NCI-H2107 treated with DMSO at 0.1 percent for 48 hours (cell line): ENCODE data around the gene OCIAD1.
"Not testable (repeated sequence)": the region's sequence is repeated elsewhere in the genome, so short reads cannot be mapped to it uniquely, and the experiment has no call there.

Experiments used
- DNase-seq: peaks from one replicate; lab custom pipeline; 2025; ENCODE audit not compliant: unreplicated experiment; lab: John Stamatoyannopoulos, UW

Gene OCIAD1

GRCh38 chr4:48816971-48817370 lies 13.9 kb upstream of the OCIAD1 start:
- DNase-seq, result no peak

GRCh38 chr4:48821431-48821830 lies 9.5 kb upstream of the OCIAD1 start:
- DNase-seq, result not testable (repeated sequence)

GRCh38 chr4:48827622-48828021 lies 3.3 kb upstream of the OCIAD1 start:
- DNase-seq, result no peak

GRCh38 chr4:48831532-48832030 lies 693 bp downstream of the OCIAD1 start:
- no peak for DNase-seq

- DNase-seq, result no peak
Measured at GRCh38 chr4:48832571-48832970, 1.7 kb downstream of the OCIAD1 start.

GRCh38 chr4:48836658-48837057 lies 5.8 kb downstream of the OCIAD1 start:
- no peak for DNase-seq

GRCh38 chr4:48841045-48841827 lies 10.3 kb downstream of the OCIAD1 start:
- no peak for DNase-seq

- DNase-seq, result no peak
Measured at GRCh38 chr4:48844843-48845242, 14.0 kb downstream of the OCIAD1 start.

- not testable (repeated sequence) for DNase-seq
Measured at GRCh38 chr4:48848799-48849198, 17.9 kb downstream of the OCIAD1 start.

GRCh38 chr4:48851651-48852050 lies 20.8 kb downstream of the OCIAD1 start:
- DNase-seq, result no peak

GRCh38 chr4:48853604-48854394 lies 22.9 kb downstream of the OCIAD1 start:
- DNase-seq, result no peak

- DNase-seq, result no peak
Measured at GRCh38 chr4:48854395-48854683, 23.5 kb downstream of the OCIAD1 start.

- DNase-seq, result no peak
Measured at GRCh38 chr4:48854982-48855381, 24.1 kb downstream of the OCIAD1 start.

GRCh38 chr4:48858130-48858529 lies 27.2 kb downstream of the OCIAD1 start:
- DNase-seq, result no peak

- no peak for DNase-seq
Measured at GRCh38 chr4:48862038-48862437, 31.1 kb downstream of the OCIAD1 start.

GRCh38 chr4:48862661-48863060 lies 31.8 kb downstream of the OCIAD1 start:
- no peak for DNase-seq

GRCh38 chr4:48863728-48864127 lies 32.8 kb downstream of the OCIAD1 start:
- DNase-seq, result no peak

GRCh38 chr4:48864696-48865095 lies 33.8 kb downstream of the OCIAD1 start:
- not testable (repeated sequence) for DNase-seq

- DNase-seq, result no peak
Measured at GRCh38 chr4:48877827-48878535, 47.1 kb downstream of the OCIAD1 start.

GRCh38 chr4:48879561-48880442 lies 48.9 kb downstream of the OCIAD1 start:
- DNase-seq, result no peak

- DNase-seq, result not testable (repeated sequence)
Measured at GRCh38 chr4:48881646-48882045, 50.8 kb downstream of the OCIAD1 start.
